Activated T-cell treated with anti-CD3 and anti-CD28 coated beads, Interleukin-2, amount 50 U/mL, for 24 hours (primary cell): ENCODE results near the gene CLIP4.

Experiments used
- DNase-seq: peaks from one replicate; pipeline ENCODE4 v3.0.0-alpha.2; 2020
- H3K27ac Mint-ChIP-seq: 2 replicates; pipeline ENCODE4 v1.8.0; 2020; ENCODE audit warnings: mild to moderate bottlenecking, mixed read lengths
- H3K27me3 Mint-ChIP-seq: 2 replicates; pipeline ENCODE4 v1.8.0; 2020; ENCODE audit warnings: mixed read lengths
- H3K36me3 Mint-ChIP-seq: 2 replicates; pipeline ENCODE4 v1.8.0; 2020; ENCODE audit warnings: low read depth, mixed read lengths
- H3K4me1 Mint-ChIP-seq: 2 replicates; pipeline ENCODE4 v1.8.0; 2020; ENCODE audit warnings: low read depth, mixed read lengths
- H3K4me3 Mint-ChIP-seq: 2 replicates; pipeline ENCODE4 v1.8.0; 2020; ENCODE audit warnings: mild to moderate bottlenecking, moderate library complexity, mixed read lengths
- H3K9me3 Mint-ChIP-seq: 2 replicates; pipeline ENCODE4 v1.8.0; 2020; ENCODE audit warnings: mixed read lengths

Gene CLIP4

DNA sequence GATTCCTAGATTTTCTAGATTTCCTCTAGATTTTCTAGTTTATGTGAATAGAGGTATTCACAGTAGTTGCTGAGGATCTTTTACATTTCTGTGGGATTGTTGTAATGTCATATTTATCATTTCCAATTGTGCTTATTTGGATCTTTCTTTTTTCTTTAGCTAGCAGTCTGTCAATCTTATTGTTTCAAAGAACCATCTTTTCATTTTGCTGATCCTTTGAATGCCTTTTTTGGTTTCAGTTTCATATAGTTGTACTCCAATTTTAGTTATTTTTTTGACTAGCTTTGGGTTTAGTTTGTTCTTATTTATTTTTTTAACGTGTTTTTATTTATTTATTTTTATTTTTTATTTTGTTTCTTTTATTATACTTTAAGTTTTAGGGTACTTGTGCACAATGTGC is 24.5 kb downstream of the CLIP4 start:
- Mint-ChIP-seq H3K27ac (peak overlapping the region; percentile 6), H3K9me3 (peaks cover 4% of the 10 kb centered on the region)

DNA sequence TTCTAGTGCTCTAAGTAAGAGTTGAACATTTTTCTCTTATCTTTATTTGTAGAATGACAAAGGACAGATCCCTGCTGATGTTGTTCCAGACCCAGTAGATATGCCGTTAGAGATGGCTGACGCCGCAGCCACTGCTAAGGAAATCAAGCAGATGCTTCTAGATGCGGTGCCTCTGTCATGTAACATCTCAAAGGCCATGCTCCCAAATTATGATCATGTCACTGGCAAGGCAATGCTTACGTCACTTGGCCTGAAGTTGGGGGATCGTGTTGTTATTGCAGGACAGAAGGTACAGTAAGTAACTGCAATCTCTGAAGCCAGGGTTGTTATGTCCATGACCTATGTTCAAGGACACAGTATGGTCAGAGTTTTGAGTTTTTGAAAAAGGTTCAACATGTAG is 28.4 kb downstream of the CLIP4 start:
- Mint-ChIP-seq H3K36me3 (peaks cover 71% of the 10 kb centered on the region), H3K27ac (no peak overlapping the region), H3K4me3 (no peak overlapping the region), H3K9me3 (peaks cover under 1% of the 10 kb centered on the region), H3K27me3 (no peaks in the 10 kb centered on the region), H3K4me1 (peaks cover 19% of the 10 kb centered on the region)
- DNase-seq: no peak

More for the DNA sequence above, 24.5 kb downstream of the CLIP4 start:
- peaks cover 76% of the 10 kb centered on the region for H3K36me3 Mint-ChIP-seq
- DNase-seq: no peak
- H3K4me1 Mint-ChIP-seq: peaks cover 30% of the 10 kb centered on the region
- no peaks in the 10 kb centered on the region for H3K27me3 Mint-ChIP-seq
- H3K4me3 Mint-ChIP-seq: no peak overlapping the region

DNA sequence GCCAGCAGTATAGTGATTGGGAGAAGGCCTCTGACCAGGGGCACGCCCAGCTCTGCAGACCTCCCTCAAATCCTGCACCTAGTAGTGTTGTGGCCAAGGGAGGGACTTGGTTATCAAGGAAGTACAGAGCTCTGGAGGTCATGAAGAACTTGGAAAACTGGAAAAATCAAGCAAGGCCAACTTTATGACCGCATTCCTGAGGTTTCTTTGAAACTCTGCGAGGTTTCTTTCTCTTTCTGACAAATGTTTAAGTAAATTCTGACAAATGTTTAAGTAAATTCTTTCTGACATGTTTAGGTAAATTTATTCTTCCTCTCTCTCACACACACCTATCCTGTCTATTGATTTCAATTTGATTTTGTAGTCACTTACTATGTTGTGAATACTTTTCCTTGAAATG is 31.0 kb downstream of the CLIP4 start:
- Mint-ChIP-seq H3K4me3 (no peak overlapping the region), H3K9me3 (no peaks in the 10 kb centered on the region), H3K27me3 (no peaks in the 10 kb centered on the region), H3K36me3 (peaks cover 60% of the 10 kb centered on the region), H3K4me1 (peaks cover 4% of the 10 kb centered on the region), H3K27ac (peak overlapping the region; percentile 19)
- no peak for DNase-seq

DNA sequence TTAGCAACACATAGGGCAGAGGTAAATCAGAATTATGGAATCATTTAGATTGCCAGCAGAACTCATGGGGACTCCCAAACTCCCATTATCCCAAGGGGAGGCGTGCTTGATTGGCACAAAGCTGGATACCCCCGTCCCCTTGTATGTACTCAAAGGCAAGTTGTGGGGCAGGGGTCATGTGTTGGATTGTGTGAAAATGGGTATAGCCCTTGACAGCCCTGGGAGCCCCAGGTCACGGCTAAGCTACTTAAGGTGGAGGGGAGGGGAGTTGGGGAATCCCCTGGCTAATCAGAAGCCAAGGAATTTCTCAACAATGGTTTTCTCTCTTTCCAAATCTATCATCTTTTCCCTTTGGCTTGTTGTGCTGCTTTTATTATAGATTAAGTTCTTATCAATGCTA is 32.7 kb downstream of the CLIP4 start:
- no peak for DNase-seq
- no peak overlapping the region for H3K4me3 Mint-ChIP-seq
- no peaks in the 10 kb centered on the region for H3K27me3 Mint-ChIP-seq
- peaks cover 62% of the 10 kb centered on the region for H3K36me3 Mint-ChIP-seq
- no peaks in the 10 kb centered on the region for H3K9me3 Mint-ChIP-seq
- peaks cover 2% of the 10 kb centered on the region for H3K4me1 Mint-ChIP-seq
- H3K27ac Mint-ChIP-seq: no peak overlapping the region

DNA sequence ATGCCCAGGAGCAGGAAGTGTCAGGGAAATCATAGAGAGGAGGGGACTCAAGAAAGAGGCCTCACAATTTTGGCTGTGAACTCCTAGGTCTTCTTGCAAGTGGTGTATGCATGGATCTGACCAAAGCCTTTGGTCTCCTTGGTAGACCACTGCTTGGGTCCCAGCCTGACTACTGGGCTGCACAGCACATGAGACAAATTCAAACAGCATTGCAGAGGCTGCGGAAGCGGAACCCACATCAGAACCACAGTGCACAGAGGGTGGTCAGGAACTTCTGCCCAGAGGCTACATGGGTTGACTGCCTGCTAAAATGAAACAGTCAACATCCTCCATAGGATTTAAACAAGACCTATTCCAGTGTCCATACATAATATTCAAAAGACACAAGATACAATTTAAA is 39.4 kb downstream of the CLIP4 start:
- peaks cover 79% of the 10 kb centered on the region for H3K36me3 Mint-ChIP-seq
- H3K4me3 Mint-ChIP-seq: no peak overlapping the region
- H3K27me3 Mint-ChIP-seq: no peaks in the 10 kb centered on the region
- peak overlapping the region; percentile 38 for H3K27ac Mint-ChIP-seq
- H3K9me3 Mint-ChIP-seq: no peaks in the 10 kb centered on the region
- DNase-seq: no peak
- peaks cover 2% of the 10 kb centered on the region for H3K4me1 Mint-ChIP-seq

DNA sequence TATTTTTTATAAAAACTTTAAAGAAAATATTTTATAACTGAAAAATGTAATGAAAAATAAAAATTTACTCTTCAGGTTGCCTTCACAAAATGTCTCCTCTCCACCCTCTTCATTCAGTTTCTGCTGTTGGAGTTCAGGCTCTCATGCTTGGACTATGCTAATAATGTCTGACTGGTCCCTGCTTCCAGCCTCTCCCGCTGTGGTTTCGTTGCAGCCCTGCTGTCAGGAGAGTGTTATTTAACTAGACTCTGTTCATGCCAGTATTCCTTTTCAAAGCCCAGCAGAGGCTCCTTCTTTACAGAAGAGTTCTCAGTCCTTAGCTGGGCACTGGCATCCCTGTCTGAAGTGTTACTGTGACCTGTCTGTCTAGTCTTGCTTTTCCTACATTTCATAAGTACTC is 40.4 kb downstream of the CLIP4 start:
- H3K36me3 Mint-ChIP-seq: peaks cover 86% of the 10 kb centered on the region
- DNase-seq: no peak

DNA sequence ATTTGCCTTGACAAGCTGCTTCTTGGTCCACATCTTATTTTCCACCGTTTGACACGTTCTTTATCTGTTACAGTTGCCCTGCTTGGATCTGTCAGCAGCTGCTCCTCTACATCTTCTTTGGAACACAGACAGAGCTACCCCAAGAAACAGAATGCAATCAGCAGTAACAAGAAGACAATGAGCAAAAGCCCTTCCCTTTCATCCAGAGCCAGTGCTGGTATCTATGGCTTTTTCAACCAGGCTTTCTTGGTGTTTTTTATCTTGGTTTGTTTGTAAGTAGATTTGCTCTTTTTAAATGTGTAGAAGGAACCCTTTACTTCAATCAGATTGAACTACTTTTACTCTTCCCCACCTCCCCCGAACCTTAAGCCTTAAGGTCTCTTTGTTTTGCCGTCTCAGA is 41.9 kb downstream of the CLIP4 start:
- Mint-ChIP-seq H3K36me3 (peaks cover 92% of the 10 kb centered on the region), H3K4me1 (no peaks in the 10 kb centered on the region), H3K27ac (no peak overlapping the region), H3K9me3 (no peaks in the 10 kb centered on the region), H3K4me3 (no peak overlapping the region), H3K27me3 (no peaks in the 10 kb centered on the region)
- DNase-seq: no peak

More for the DNA sequence above, 40.4 kb downstream of the CLIP4 start:
- peak overlapping the region; percentile 2 for H3K27ac Mint-ChIP-seq
- H3K27me3 Mint-ChIP-seq: no peaks in the 10 kb centered on the region
- H3K4me1 Mint-ChIP-seq: no peaks in the 10 kb centered on the region
- H3K9me3 Mint-ChIP-seq: no peaks in the 10 kb centered on the region
- H3K4me3 Mint-ChIP-seq: no peak overlapping the region

DNA sequence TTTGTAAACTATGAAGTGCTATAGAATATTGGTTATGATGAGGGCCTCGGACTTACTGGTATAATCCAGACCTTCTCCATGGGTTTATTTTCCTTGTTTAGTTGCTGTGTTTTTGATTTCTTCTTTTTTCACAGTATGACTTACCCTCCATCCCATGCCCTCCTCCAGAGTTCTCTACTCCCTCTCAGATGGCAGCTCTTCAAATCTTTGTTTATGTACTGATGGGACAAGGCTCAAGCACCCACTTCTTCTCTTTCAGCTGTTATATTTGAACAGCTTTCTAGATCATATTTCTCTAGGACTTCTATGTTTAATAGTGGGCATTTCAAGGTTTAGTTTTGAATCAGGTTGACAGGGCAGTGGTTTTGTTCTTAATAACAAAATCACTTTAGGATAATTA is 43.9 kb downstream of the CLIP4 start:
- no peaks in the 10 kb centered on the region for H3K27me3 Mint-ChIP-seq

DNA sequence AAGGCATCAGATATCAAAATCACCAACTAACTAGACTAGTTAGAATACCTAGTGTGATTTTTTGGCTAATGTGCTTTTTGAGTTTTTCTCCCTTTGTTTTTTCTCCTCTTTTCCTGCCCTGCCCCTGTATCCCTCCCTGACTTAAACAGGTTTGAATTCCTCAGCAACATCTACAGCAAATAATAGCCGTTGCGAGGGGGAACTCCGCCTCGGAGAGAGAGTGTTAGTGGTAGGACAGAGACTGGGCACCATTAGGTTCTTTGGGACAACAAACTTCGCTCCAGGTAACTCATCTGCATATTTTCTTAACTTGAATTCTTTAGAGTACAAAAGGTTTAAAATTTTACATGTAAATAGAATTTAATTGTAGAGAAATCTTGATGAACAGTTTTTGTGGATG is 45.0 kb downstream of the CLIP4 start:
- DNase-seq: no peak
- H3K4me1 Mint-ChIP-seq: no peaks in the 10 kb centered on the region
- no peak overlapping the region for H3K4me3 Mint-ChIP-seq
- H3K27me3 Mint-ChIP-seq: no peaks in the 10 kb centered on the region
- H3K36me3 Mint-ChIP-seq: peaks cover 85% of the 10 kb centered on the region
- H3K27ac Mint-ChIP-seq: no peak overlapping the region
- H3K9me3 Mint-ChIP-seq: no peaks in the 10 kb centered on the region

More for the DNA sequence above, 43.9 kb downstream of the CLIP4 start:
- Mint-ChIP-seq H3K27ac (no peak overlapping the region), H3K36me3 (peaks cover 88% of the 10 kb centered on the region), H3K9me3 (no peaks in the 10 kb centered on the region), H3K4me3 (no peak overlapping the region), H3K4me1 (no peaks in the 10 kb centered on the region)
- DNase-seq: no peak

DNA sequence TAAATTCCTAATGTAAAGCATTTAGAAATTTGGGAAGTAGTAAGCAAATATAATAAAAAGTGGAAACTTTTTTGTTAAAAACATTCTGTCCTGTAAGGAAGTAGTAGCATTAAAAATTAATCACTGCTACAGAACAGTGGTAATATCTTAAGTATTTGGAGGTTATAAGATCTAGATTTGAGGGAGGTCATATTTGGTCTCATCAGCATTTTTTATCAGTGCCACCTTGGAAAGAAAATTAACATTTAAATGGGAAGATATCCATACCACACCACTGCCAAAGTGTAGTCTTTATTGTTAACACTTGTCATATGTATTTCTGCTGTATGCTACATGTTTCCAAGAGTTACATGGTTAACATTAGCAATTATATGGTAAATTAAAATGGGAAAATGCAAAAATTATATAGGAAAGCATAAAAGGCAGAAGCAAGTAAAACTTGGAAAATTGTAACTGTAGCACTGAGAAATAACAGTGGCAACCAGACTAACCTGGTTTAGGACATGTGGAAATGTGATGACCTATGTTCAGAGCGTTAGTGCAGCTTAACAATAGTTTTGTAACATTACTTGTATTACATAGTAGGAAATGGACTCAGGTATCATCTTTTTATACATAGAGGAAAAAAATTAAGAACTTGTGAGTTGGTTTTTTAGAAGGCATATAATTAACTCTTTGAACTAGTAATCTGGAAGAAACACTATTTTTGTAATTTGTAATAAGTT is 47.2 kb downstream of the CLIP4 start:
- H3K36me3 Mint-ChIP-seq: peaks cover 83% of the 10 kb centered on the region
- H3K4me1 Mint-ChIP-seq: no peaks in the 10 kb centered on the region
- no peak overlapping the region for H3K4me3 Mint-ChIP-seq
- no peaks in the 10 kb centered on the region for H3K9me3 Mint-ChIP-seq
- no peak for DNase-seq
- no peak overlapping the region for H3K27ac Mint-ChIP-seq
- no peaks in the 10 kb centered on the region for H3K27me3 Mint-ChIP-seq

DNA sequence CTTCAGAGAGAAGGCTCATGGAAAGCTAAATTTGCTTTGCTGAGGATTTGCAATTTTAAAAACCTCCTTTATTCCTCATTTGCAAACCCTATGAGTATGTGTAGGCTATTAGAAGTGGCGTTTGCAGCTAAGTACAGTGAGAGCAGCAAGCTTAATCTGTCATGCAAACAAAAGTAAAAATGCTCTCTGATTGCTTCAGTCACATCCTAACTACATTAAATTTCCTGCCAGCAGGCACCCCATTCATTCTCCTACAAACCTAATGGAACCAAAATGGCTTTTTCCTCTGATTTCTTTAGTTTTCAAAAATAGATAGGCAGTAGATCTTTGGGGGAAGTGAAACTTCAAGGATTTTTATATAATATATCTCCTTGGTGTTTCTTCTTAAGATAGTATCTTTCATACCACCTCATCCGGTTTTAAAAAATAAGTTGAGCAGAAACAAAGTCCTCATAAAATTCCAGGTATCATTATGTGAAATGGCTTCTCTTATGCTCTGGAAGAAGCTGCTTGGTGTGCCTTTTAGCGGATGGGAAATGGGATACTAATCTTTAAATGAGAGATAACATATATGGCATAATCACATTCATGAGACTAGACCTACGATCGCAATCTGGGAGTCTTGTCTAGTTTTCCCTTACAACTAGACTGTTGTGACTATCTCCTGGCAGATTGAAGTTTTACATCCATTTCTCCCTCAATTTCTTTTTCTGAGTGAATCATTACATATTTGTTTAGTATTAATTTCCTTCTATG is 49.1 kb downstream of the CLIP4 start:
- Mint-ChIP-seq H3K9me3 (no peaks in the 10 kb centered on the region), H3K4me1 (no peaks in the 10 kb centered on the region), H3K4me3 (no peak overlapping the region), H3K27me3 (no peaks in the 10 kb centered on the region), H3K27ac (no peak overlapping the region), H3K36me3 (peaks cover 79% of the 10 kb centered on the region)
- DNase-seq: no peak

DNA sequence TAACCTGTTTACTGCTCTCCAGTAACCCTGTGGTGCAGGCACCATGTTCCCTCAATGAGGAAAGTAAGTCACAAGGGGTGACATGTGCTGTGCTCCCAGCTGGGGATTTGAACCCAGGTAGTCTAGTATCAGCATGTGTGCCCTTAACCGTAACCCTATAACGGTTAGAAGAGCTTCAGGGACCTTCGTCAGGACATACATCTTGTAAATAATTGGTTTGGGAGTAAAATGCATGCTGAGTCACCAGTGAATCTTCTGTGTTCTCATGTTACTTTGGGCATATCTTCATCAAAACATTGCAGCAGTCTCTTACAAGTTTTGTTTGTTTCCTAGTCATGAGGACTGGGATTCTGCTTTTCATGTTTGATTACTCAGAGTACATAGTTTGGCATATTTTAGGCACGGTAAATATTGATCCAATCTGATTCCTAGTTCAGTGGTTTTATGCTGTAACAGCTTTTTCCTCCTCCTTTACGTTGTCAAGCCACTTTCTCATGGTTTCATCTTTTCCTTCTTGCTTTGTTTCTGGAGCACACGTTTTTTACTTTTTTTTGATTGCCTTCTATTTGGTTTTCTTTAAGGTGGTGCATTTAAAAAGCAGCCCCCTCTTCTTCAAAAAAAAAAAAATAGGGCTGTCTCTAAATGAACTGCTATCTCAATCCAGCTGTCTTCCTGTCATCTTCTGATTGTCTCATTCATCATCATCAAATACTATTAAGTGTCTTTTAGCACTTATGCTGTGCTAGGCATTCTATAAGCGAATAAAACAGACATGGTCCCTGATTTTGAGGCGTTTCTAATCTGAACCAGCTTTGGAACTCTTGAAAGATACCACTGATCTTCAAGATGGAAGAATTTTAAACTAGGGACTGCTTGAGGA is 50.4 kb downstream of the CLIP4 start:
- Mint-ChIP-seq H3K27ac (no peak overlapping the region), H3K9me3 (no peaks in the 10 kb centered on the region), H3K4me1 (no peaks in the 10 kb centered on the region), H3K36me3 (peaks cover 79% of the 10 kb centered on the region), H3K27me3 (no peaks in the 10 kb centered on the region), H3K4me3 (no peak overlapping the region)
- DNase-seq: no peak

DNA sequence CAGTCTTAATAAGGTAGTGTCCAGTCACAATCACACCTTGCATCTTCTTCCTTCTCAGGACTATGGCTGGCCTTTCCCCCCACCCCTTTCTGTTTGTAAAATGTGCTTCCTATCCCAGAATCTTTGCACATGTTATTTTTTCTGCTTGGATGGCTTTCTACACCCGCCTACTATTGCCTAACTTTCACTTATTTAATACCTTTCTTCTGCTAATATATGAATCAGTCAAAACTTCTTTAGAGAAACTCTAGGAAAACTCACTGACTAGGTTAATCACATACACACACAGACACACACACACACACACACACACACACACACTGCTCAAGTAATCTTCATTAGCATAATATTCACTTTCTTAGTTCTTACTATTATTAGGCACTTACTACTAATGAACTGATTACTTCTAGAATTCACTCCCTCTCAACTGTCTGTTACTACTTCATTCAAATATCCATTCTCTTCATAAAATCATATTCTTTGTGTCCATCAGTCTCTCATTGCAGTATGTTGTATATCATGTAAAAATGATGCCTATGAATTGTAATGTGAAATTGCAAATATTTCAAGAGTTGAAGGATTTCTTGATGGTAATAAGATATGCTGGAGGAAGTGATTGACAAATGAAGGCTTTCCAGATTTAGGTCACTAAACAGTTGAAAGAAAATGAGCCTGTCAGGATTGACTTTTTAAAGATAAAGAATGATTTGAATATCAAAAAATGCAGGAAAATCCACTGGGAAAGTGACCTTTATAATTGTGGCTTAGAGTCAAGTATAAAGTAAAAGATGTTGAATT is 51.2 kb downstream of the CLIP4 start:
- Mint-ChIP-seq H3K27ac (no peak overlapping the region), H3K27me3 (no peaks in the 10 kb centered on the region), H3K4me1 (no peaks in the 10 kb centered on the region), H3K36me3 (peaks cover 75% of the 10 kb centered on the region), H3K9me3 (no peaks in the 10 kb centered on the region), H3K4me3 (no peak overlapping the region)
- DNase-seq: no peak

DNA sequence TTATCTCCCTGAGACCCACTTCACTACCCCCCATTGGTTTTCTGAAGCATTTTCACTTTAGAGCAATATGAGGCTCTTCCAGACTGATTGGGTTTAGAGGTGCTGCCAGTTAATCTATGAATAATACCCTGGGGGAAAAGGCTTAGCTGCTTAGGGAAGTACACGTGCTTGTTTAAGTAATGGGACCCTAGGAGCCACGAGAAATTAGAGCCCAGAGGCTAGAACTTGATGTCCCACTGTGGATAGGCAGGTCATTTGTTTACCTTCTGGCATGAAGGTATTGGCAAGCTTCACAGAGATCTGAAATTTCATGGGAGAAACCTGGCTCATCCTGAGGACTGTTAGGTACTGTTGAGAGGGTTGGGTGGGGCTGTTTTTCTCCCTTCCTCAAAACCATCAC is 59.7 kb downstream of the CLIP4 start:
- Mint-ChIP-seq H3K36me3 (peaks cover 62% of the 10 kb centered on the region), H3K4me3 (no peak overlapping the region), H3K4me1 (peaks cover 4% of the 10 kb centered on the region), H3K27ac (no peak overlapping the region), H3K9me3 (no peaks in the 10 kb centered on the region), H3K27me3 (no peaks in the 10 kb centered on the region)
- no peak for DNase-seq
